ENCODE results near the gene DHRS12.

DHRS12 gene

DNA sequence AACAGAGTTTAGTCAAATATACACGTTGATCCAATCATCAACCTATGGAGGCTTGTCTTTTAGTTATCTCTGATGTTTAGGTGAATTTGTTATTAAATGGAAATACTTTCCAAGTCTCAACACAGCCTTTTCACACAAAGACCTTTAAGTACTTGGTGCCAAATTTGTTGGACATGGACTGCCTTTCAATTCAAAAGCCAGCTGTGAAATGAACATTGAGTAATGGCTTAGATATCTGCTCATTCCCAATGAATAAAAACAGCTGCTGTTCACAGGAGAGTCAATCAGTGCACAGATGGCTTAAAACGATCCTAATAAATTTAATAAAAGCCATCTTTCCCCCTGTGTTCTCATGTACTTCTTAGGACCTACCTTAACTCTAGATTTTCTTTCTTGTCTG lies 19.9 kb upstream of the DHRS12 start:
- Histone ChIP-seq H3K4me1 (no peaks in the 10 kb centered on the region; the same call in 1 of the 2 replicates), H3K4me3 (ENCODE audit: low read depth, low read length) (no peak overlapping the region), H3K27me3 (no peaks in the 10 kb centered on the region), H3K36me3 (no peaks in the 10 kb centered on the region), H3K9me3 (no peaks in the 10 kb centered on the region)
- DNase-seq, result no peak
- TF ChIP-seq, protein P1, sequence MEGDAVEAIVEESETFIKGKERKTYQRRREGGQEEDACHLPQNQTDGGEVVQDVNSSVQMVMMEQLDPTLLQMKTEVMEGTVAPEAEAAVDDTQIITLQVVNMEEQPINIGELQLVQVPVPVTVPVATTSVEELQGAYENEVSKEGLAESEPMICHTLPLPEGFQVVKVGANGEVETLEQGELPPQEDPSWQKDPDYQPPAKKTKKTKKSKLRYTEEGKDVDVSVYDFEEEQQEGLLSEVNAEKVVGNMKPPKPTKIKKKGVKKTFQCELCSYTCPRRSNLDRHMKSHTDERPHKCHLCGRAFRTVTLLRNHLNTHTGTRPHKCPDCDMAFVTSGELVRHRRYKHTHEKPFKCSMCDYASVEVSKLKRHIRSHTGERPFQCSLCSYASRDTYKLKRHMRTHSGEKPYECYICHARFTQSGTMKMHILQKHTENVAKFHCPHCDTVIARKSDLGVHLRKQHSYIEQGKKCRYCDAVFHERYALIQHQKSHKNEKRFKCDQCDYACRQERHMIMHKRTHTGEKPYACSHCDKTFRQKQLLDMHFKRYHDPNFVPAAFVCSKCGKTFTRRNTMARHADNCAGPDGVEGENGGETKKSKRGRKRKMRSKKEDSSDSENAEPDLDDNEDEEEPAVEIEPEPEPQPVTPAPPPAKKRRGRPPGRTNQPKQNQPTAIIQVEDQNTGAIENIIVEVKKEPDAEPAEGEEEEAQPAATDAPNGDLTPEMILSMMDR (IDR thresholded peaks at IDR 0.05; ENCODE audit: low read depth, low read length), result no peak

DNA sequence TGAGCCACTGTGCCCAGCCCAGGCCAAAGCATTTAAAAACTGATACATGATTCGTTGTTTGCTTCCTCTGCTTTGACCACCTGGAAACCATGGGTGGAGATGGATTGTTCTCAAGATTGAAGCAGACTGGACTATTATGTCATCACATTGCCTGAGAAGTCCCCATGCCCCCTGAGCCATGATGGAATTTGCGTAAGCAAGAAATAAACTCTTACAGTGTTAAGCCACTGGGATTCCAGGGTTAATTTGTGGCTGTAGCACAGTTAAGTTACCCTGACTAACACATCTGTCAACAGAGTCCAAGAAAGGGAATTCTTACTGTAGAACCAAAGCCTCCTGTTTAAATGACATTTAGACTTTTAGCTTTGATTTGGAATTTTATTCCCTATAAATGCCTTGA lies 19.4 kb upstream of the DHRS12 start:
- H3K4me3 ChIP-seq (ENCODE audit: low read depth, low read length), result no peak overlapping the region
- H3K9me3 ChIP-seq, result no peaks in the 10 kb centered on the region
- no peak for DNase-seq
- TF ChIP-seq, protein P1 (IDR thresholded peaks at IDR 0.05; ENCODE audit: low read depth, low read length), result no peak
- no peaks in the 10 kb centered on the region; the same call in 1 of the 2 replicates for H3K4me1 ChIP-seq
- no peaks in the 10 kb centered on the region for H3K27me3 ChIP-seq
- H3K36me3 ChIP-seq, result no peaks in the 10 kb centered on the region

DNA sequence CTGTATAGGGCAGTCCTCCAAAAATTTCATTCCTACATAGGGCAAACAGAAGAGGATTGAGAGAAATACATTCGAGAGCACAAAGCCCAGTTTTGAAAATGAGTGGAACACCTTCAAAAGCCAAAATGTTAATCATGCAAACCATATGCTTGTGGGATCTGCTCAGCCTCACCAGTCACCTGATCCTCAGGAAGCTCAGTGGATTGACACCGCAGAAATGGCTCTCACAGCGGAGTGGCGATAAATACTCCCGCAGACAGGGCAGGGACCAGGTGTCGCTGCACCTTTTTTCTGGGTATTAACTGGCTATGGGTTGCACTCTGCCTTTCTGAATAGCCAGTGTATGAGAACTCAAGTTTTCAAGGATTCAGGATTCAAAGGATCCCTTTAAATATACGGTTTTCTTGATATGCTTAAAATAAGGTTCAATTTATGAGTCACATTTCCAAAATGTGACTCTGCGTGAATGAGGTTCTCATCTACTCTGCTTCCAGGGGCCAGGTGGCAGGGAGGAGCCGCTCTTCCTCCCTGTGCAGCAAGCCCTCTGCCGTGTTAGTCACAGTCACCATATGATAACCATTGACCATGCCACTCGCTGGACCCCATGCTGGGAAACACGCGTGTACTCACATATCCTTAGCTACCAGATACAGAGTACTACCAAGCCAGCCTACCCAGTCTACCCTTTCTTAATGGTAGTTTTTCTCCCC lies 18.3 kb upstream of the DHRS12 start:
- DNase-seq, result no peak
- TF ChIP-seq, protein P1 (IDR thresholded peaks at IDR 0.05; ENCODE audit: low read depth, low read length), result no peak
- Histone ChIP-seq H3K4me3 (ENCODE audit: low read depth, low read length) (no peak overlapping the region), H3K27me3 (no peaks in the 10 kb centered on the region), H3K9me3 (no peaks in the 10 kb centered on the region), H3K36me3 (no peaks in the 10 kb centered on the region), H3K4me1 (no peaks in the 10 kb centered on the region; the same call in 1 of the 2 replicates)

DNA sequence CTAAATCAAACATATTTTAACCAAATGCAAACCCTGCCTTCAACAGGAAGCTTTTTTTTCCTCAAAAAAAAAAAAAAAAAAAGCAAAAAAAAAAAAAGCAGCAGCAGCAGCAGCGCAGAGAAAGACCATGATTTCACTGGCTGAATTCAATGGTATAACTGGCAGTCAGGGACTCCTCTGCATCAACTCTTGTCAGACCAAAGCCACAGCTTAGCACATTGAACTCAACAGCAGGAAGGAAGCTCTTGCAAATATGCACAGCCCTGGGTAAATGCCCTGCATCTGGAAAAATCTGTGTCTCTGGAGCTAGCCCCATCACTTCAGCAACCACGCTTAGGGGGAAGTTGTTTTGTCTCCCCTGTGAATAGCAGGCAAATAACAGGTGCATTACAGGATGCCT lies 17.6 kb upstream of the DHRS12 start:
- H3K4me3 ChIP-seq (ENCODE audit: low read depth, low read length), result no peak overlapping the region
- TF ChIP-seq, protein P1 (IDR thresholded peaks at IDR 0.05; ENCODE audit: low read depth, low read length), result no peak
- H3K36me3 ChIP-seq, result no peaks in the 10 kb centered on the region
- H3K9me3 ChIP-seq, result no peaks in the 10 kb centered on the region
- no peaks in the 10 kb centered on the region for H3K27me3 ChIP-seq
- DNase-seq, result no peak
- H3K4me1 ChIP-seq, result no peaks in the 10 kb centered on the region; the same call in 1 of the 2 replicates

GRCh38 chr13:51820016-51820597 lies 16.1 kb upstream of the DHRS12 start:
- DNase-seq, result no peak
- no peaks in the 10 kb centered on the region for H3K27me3 ChIP-seq
- H3K9me3 ChIP-seq, result no peaks in the 10 kb centered on the region
- TF ChIP-seq, protein P1 (IDR thresholded peaks at IDR 0.05; ENCODE audit: low read depth, low read length), result no peak
- H3K4me3 ChIP-seq (ENCODE audit: low read depth, low read length), result no peak overlapping the region
- no peaks in the 10 kb centered on the region for H3K36me3 ChIP-seq
- H3K4me1 ChIP-seq, result no peaks in the 10 kb centered on the region; the same call in 1 of the 2 replicates

DNA sequence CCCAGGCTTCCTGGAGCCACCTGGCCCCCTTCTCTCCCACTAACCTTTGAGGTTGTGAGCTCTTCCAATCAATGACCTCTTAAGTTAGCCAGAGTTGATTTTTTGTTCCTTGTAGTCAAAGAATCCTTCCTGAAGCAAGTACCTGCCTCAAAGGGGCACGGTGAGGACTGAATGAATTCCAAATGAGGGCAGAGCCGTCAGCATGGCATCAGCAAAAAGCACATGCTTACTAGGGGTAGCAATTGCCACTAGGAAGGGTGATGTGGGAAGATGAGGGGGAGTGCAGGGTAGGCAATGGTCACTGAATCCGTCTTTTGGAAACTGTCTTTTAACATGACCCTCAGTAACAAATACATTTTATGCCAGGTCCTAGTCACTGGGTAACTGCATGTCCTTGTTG lies 15.6 kb upstream of the DHRS12 start:
- no peaks in the 10 kb centered on the region for H3K27me3 ChIP-seq
- H3K4me1 ChIP-seq, result no peaks in the 10 kb centered on the region; the same call in 1 of the 2 replicates
- H3K9me3 ChIP-seq, result no peaks in the 10 kb centered on the region
- H3K36me3 ChIP-seq, result no peaks in the 10 kb centered on the region
- no peak overlapping the region for H3K4me3 ChIP-seq (ENCODE audit: low read depth, low read length)
- TF ChIP-seq, protein P1 (IDR thresholded peaks at IDR 0.05; ENCODE audit: low read depth, low read length), result no peak
- DNase-seq, result no peak

Measured in BE2C (cell line).